VCaP (cell line): ENCODE data around the gene ARHGAP24.

Source experiments
- H3K27ac ChIP-seq: fragments of 450-650 bp; 2 replicates; pipeline ENCODE4 v1.5.1; 2017
- TF ChIP-seq, protein P1 (sequence below): fragments of 450-650 bp; conservative IDR thresholded peaks from 2 replicates; pipeline ENCODE4 v1.5.1; 2017; ENCODE audit warnings: mild to moderate bottlenecking, moderate library complexity

The ARHGAP24 gene

DNA sequence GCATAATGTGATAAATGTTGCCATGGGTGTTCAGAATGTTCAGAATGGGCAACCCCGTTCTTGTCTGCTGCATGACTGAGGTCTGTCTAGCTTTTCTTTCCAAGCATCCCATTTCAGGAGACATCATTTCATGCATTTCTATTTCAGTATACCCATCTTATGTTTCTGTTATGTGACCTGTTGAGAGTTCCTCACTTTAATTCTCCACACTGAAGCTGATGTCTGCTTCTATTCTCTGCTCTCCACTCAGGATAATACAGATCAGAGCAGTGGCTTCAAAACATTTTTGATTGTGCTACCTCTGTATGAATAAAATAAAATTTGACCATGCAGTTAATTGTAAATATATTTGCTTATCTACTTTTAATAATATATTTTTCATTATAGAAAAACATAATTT, 398.6 kb downstream of the ARHGAP24 start:
- TF ChIP-seq, protein P1, sequence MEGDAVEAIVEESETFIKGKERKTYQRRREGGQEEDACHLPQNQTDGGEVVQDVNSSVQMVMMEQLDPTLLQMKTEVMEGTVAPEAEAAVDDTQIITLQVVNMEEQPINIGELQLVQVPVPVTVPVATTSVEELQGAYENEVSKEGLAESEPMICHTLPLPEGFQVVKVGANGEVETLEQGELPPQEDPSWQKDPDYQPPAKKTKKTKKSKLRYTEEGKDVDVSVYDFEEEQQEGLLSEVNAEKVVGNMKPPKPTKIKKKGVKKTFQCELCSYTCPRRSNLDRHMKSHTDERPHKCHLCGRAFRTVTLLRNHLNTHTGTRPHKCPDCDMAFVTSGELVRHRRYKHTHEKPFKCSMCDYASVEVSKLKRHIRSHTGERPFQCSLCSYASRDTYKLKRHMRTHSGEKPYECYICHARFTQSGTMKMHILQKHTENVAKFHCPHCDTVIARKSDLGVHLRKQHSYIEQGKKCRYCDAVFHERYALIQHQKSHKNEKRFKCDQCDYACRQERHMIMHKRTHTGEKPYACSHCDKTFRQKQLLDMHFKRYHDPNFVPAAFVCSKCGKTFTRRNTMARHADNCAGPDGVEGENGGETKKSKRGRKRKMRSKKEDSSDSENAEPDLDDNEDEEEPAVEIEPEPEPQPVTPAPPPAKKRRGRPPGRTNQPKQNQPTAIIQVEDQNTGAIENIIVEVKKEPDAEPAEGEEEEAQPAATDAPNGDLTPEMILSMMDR, result no peak
- no peak overlapping the region for H3K27ac ChIP-seq

DNA sequence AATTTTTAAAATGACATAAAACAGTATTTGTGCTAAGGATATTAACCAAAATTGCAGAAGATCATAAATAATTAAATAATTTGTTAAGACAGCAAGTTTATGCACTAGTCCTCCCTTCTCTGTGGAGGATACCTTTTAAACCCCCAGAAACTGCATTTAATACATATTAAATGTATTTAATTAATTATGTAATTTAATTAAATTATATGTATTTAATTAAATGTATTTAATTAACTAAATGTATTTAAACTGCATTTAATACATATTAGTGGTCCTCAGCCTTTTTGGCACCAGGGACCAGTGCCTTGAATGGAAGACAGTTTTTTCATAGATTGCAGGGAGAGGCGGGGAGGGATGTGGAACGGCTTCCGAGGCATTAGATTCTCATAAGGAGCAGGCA, 404.6 kb downstream of the ARHGAP24 start:
- no peak overlapping the region for H3K27ac ChIP-seq
- TF ChIP-seq, protein P1, result no peak

DNA sequence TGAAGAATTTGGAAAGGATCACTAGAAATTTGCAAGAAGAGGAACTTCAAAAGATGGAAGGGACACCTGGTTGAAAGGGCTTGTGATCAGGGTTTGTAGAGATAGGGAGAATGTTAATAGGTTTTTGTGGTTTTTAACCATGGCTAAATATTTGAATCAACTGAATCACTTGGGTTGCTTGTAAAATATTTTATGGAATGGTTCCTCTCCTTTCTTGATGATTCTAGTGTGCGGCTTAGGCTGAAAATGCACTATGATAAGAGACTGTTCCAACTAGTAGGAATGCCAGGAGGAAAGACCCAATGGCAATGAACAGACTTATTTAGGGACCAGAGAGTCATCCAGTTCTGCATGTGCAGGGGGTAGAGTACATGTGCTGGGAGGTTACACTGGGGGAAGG, 408.2 kb downstream of the ARHGAP24 start:
- TF ChIP-seq, protein P1, result no peak
- no peak overlapping the region for H3K27ac ChIP-seq

DNA sequence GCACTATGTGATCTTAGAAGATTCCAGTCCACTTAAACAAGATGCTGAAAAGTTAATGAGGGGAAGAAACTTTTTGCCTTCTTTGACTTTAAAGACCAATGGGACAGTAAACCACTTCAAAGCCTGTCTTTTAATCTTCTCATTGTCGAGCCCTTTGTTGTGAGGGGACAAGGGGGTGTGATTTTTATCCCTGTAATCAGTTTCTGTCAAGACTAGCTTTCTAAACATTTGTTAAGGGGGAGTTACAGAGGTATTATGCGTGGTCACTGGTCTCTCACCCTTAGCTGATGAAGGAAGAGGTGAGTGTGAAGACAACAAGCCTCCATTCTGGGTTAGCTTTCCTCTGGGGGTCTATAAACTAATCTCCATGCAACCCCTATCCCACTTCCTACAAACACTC, 409.3 kb downstream of the ARHGAP24 start:
- TF ChIP-seq, protein P1, result no peak
- H3K27ac ChIP-seq, result no peak overlapping the region

DNA sequence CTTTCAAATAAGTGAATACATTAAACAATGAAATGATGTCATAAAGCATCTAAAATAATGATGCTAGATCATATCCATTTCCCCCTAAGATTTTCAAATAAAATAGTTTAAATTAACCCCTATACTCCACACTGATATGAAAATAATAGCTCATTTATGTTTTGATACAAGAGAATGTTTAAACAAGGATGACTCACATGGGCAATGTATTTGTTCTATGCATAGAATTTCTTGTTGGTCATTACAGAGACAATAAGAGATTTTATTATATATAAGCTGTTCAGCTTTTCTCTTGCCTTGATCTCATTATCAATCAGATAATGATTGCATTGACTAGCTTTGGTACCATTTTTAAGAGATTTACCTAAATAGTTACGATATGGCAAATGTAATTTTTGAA, 411.7 kb downstream of the ARHGAP24 start:
- TF ChIP-seq, protein P1, result no peak
- H3K27ac ChIP-seq, result no peak overlapping the region

DNA sequence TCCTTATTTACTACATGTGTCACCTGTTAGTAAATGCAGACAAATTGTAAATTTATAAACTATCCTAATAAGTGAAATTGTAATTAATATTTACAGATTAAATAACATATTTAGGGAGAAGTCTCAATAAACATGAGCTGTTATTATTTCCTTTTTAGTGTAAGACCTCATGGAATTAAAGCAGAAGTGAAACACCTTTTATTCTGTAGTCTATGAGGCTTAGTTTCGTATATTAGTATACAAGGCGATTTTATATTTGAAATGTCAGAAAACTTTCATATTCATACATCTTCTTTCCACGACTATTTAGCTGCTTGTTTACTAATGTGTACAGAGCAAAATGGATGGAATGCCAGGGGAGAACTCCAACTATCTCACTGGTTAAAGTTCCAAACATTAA, 414.4 kb downstream of the ARHGAP24 start:
- peak overlapping the region; percentile 44 for H3K27ac ChIP-seq
- TF ChIP-seq, protein P1, result no peak

DNA sequence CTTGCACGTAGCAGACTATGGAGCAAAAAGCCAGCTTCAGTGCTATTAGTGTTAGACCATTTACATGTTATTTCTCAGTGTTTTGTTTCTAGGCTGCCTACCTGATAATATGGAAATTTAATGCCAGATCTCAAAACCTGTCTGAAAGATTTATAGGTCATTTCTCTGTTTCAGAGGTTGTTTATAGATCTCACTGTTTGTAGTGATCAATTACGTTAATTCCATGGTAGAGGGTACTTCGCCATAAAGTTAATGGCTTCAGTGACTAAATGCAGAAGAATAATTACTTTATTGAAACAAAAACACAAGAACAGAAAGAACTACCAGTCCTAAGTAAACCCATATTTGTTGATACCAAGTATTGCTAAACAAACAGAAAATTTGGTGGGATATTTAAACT, 420.8 kb downstream of the ARHGAP24 start:
- H3K27ac ChIP-seq, result no peak overlapping the region
- TF ChIP-seq, protein P1, result no peak

DNA sequence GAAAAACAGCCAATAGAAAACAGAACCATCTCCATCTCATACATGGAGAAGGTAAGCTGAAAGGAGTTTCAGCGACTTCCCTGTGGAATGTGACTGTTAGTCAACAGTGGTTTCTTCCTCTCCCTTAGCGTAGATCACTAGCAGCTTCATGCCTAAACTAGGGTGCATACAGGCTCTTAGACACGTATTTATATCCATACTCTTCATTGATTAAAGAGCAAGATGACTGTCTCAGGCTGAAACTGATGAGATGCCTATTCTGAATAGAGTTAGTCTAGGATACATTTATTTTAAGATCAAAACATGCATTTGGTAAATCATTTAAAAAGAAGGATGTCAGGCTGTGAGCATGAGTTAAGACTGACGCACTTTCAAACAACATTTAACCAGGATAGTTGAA, 423.3 kb downstream of the ARHGAP24 start:
- TF ChIP-seq, protein P1, result no peak
- H3K27ac ChIP-seq, result no peak overlapping the region; the same call in 1 of the 2 replicates
